ENCODE measurements around the gene CC2D2B. TPM values are rescaled to one million over a fixed set of nuclear protein-coding genes. Genes with fewer than 3 reads are reported as not detected.
A peak's percentile ranks its signal among the peaks of the same experiment; 100 is the strongest.
"Not testable (repeated sequence)": the region's sequence is repeated elsewhere in the genome, so short reads cannot be mapped to it uniquely, and the experiment has no call there.

Gene CC2D2B
- total RNA-seq, 2 donors from 2014 or later, result 0.17 to 0.55 TPM

- peaks cover 38% of the 10 kb centered on the region for H3K4me1 Mint-ChIP-seq
- DNase-seq (no peak), ATAC-seq (no peak)
These were observed 138.8 kb downstream of the CC2D2B start for GRCh38 chr10:96046546-96046945.

GRCh38 chr10:96047004-96047649, 139.4 kb downstream of the CC2D2B start:
- ATAC-seq (no peak), DNase-seq (no peak)
- Mint-ChIP-seq H3K36me3 (ENCODE audit: low read depth) (peaks cover 2% of the 10 kb centered on the region), H3K4me3 (no peak overlapping the region), H3K4me1 (peaks cover 43% of the 10 kb centered on the region), H3K27ac (no peak overlapping the region), H3K27me3 (no peaks in the 10 kb centered on the region)
- no peaks in the 10 kb centered on the region for H3K9me3 ChIP-seq (ENCODE audit: control insufficient read depth, low read length, poor library complexity, severe bottlenecking)

More at GRCh38 chr10:96046546-96046945, 138.8 kb downstream of the CC2D2B start:
- Mint-ChIP-seq H3K4me3 (no peak overlapping the region), H3K36me3 (ENCODE audit: low read depth) (peaks cover 2% of the 10 kb centered on the region), H3K27me3 (no peaks in the 10 kb centered on the region), H3K27ac (no peak overlapping the region)
- no peaks in the 10 kb centered on the region for H3K9me3 ChIP-seq (ENCODE audit: control insufficient read depth, low read length, poor library complexity, severe bottlenecking)

GRCh38 chr10:96047925-96048324, 140.2 kb downstream of the CC2D2B start:
- H3K36me3 Mint-ChIP-seq (ENCODE audit: low read depth); DNase-seq; H3K4me3 Mint-ChIP-seq; H3K27me3 Mint-ChIP-seq; H3K27ac Mint-ChIP-seq; H3K9me3 ChIP-seq (ENCODE audit: control insufficient read depth, low read length, poor library complexity, severe bottlenecking); ATAC-seq: not testable (repeated sequence)
- peaks cover 44% of the 10 kb centered on the region for H3K4me1 Mint-ChIP-seq

- Mint-ChIP-seq H3K27me3 (no peaks in the 10 kb centered on the region), H3K27ac (no peak overlapping the region), H3K4me1 (peaks cover 45% of the 10 kb centered on the region), H3K4me3 (no peak overlapping the region), H3K36me3 (ENCODE audit: low read depth) (peaks cover 4% of the 10 kb centered on the region)
- DNase-seq, result no peak
- no peaks in the 10 kb centered on the region for H3K9me3 ChIP-seq (ENCODE audit: control insufficient read depth, low read length, poor library complexity, severe bottlenecking)
- no peak for ATAC-seq
These were observed 141.6 kb downstream of the CC2D2B start for GRCh38 chr10:96049340-96049739.

GRCh38 chr10:96053985-96054384, 146.2 kb downstream of the CC2D2B start:
- Mint-ChIP-seq H3K27me3 (no peaks in the 10 kb centered on the region), H3K27ac (no peak overlapping the region), H3K4me3 (no peak overlapping the region), H3K36me3 (ENCODE audit: low read depth) (peaks cover 8% of the 10 kb centered on the region), H3K4me1 (peaks cover 20% of the 10 kb centered on the region)
- DNase-seq (no peak), ATAC-seq (no peak)
- H3K9me3 ChIP-seq (ENCODE audit: control insufficient read depth, low read length, poor library complexity, severe bottlenecking), result no peaks in the 10 kb centered on the region

- Mint-ChIP-seq H3K27me3 (no peaks in the 10 kb centered on the region), H3K27ac (no peak overlapping the region), H3K4me1 (peaks cover 12% of the 10 kb centered on the region), H3K4me3 (no peak overlapping the region), H3K36me3 (ENCODE audit: low read depth) (peaks cover 8% of the 10 kb centered on the region)
- H3K9me3 ChIP-seq (ENCODE audit: control insufficient read depth, low read length, poor library complexity, severe bottlenecking), result no peaks in the 10 kb centered on the region
- no peak for ATAC-seq
- no peak for DNase-seq
These were observed 149.0 kb downstream of the CC2D2B start for GRCh38 chr10:96056787-96057186.

GRCh38 chr10:96061232-96061631, 153.5 kb downstream of the CC2D2B start:
- ATAC-seq (no peak), DNase-seq (no peak)
- no peaks in the 10 kb centered on the region for H3K27me3 Mint-ChIP-seq
- peaks cover under 1% of the 10 kb centered on the region for H3K4me1 Mint-ChIP-seq
- peaks cover 8% of the 10 kb centered on the region for H3K36me3 Mint-ChIP-seq (ENCODE audit: low read depth)
- no peaks in the 10 kb centered on the region for H3K9me3 ChIP-seq (ENCODE audit: control insufficient read depth, low read length, poor library complexity, severe bottlenecking)
- H3K4me3 Mint-ChIP-seq, result no peak overlapping the region
- H3K27ac Mint-ChIP-seq, result no peak overlapping the region

- Mint-ChIP-seq H3K36me3 (ENCODE audit: low read depth) (no peaks in the 10 kb centered on the region), H3K27me3 (no peaks in the 10 kb centered on the region), H3K4me1 (peaks cover 9% of the 10 kb centered on the region), H3K4me3 (no peak overlapping the region), H3K27ac (no peak overlapping the region)
- H3K9me3 ChIP-seq (ENCODE audit: control insufficient read depth, low read length, poor library complexity, severe bottlenecking), result no peaks in the 10 kb centered on the region
- DNase-seq (no peak), ATAC-seq (no peak)
These were observed 164.9 kb downstream of the CC2D2B start for GRCh38 chr10:96072674-96073073.

- no peak for DNase-seq
- H3K4me3 Mint-ChIP-seq, result no peak overlapping the region
- H3K9me3 ChIP-seq (ENCODE audit: control insufficient read depth, low read length, poor library complexity, severe bottlenecking), result no peaks in the 10 kb centered on the region
- peaks cover 2% of the 10 kb centered on the region for H3K36me3 Mint-ChIP-seq (ENCODE audit: low read depth)
- ATAC-seq, result peak; percentile 64
- no peak overlapping the region for H3K27ac Mint-ChIP-seq
- peaks cover 10% of the 10 kb centered on the region for H3K4me1 Mint-ChIP-seq
- H3K27me3 Mint-ChIP-seq, result no peaks in the 10 kb centered on the region
These were observed 165.9 kb downstream of the CC2D2B start for GRCh38 chr10:96073722-96074121.

GRCh38 chr10:96074776-96075175, 167.0 kb downstream of the CC2D2B start:
- Mint-ChIP-seq H3K4me3 (no peak overlapping the region), H3K4me1 (peaks cover 10% of the 10 kb centered on the region), H3K27ac (no peak overlapping the region), H3K36me3 (ENCODE audit: low read depth) (peaks cover 3% of the 10 kb centered on the region), H3K27me3 (no peaks in the 10 kb centered on the region)
- DNase-seq (no peak), ATAC-seq (no peak)
- H3K9me3 ChIP-seq (ENCODE audit: control insufficient read depth, low read length, poor library complexity, severe bottlenecking), result no peaks in the 10 kb centered on the region

- H3K9me3 ChIP-seq (ENCODE audit: control insufficient read depth, low read length, poor library complexity, severe bottlenecking), result no peaks in the 10 kb centered on the region
- ATAC-seq, result no peak
- Mint-ChIP-seq H3K4me3 (no peak overlapping the region), H3K27me3 (no peaks in the 10 kb centered on the region), H3K4me1 (peaks cover 10% of the 10 kb centered on the region), H3K27ac (no peak overlapping the region), H3K36me3 (ENCODE audit: low read depth) (peaks cover 11% of the 10 kb centered on the region)
- no peak for DNase-seq
These were observed 168.2 kb downstream of the CC2D2B start for GRCh38 chr10:96075977-96076376.

GRCh38 chr10:96077156-96077555, 169.4 kb downstream of the CC2D2B start:
- Mint-ChIP-seq H3K4me1 (peaks cover 11% of the 10 kb centered on the region), H3K27ac (no peak overlapping the region), H3K4me3 (no peak overlapping the region), H3K36me3 (ENCODE audit: low read depth) (peaks cover 12% of the 10 kb centered on the region), H3K27me3 (no peaks in the 10 kb centered on the region)
- no peaks in the 10 kb centered on the region for H3K9me3 ChIP-seq (ENCODE audit: control insufficient read depth, low read length, poor library complexity, severe bottlenecking)
- no peak for DNase-seq
- ATAC-seq, result no peak

- H3K9me3 ChIP-seq (ENCODE audit: control insufficient read depth, low read length, poor library complexity, severe bottlenecking), result no peaks in the 10 kb centered on the region
- no peaks in the 10 kb centered on the region for H3K27me3 Mint-ChIP-seq
- H3K4me1 Mint-ChIP-seq, result peaks cover 7% of the 10 kb centered on the region
- ATAC-seq (no peak), DNase-seq (no peak)
- H3K36me3 Mint-ChIP-seq (ENCODE audit: low read depth), result peaks cover 16% of the 10 kb centered on the region
- no peak overlapping the region for H3K27ac Mint-ChIP-seq
- no peak overlapping the region for H3K4me3 Mint-ChIP-seq
These were observed 174.4 kb downstream of the CC2D2B start for GRCh38 chr10:96082153-96082552.

All from T-helper 17 cell (primary cell).